ENCODE data around the gene C17orf78. TPM values are rescaled to one million over a fixed set of nuclear protein-coding genes. Genes with fewer than 3 reads are reported as not detected.
"Not testable (repeated sequence)": the region's sequence is repeated elsewhere in the genome, so short reads cannot be mapped to it uniquely, and the experiment has no call there.

C17orf78 gene
- total RNA-seq, 1 experiment from 2014 or later = not detected

DNA sequence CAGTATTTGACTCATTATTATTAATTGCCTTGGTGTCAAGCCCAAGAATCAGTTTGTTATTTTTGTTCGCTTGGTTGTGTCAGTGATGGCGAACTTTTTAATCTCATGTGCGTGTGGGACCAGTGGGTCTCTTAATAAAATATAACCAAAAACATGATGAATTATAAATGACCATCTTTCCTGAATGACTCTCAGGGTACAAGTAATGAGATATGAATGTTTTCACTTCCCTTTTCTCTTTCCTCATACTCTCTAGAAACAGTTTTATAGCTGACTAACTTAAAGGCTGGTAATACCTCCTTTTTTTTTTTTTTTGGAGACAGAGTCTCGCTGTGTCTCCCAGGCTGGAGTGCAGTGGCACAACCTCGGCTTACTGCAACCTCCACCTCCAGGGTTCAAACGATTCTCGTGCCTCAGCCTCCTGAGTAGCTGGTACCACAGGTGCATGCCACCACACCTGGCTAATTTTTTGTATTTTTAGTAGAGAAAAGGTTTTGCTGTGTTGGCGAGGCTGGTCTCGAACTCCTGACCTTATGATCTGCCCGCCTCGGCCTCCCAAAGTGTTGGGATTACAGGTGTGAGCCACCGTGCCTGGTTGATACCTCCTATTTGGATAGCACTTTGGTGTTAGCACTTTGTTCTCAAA lies 65.7 kb downstream of the C17orf78 start:
- H3K9ac ChIP-seq (ENCODE audit: low read length); H2AFZ ChIP-seq (ENCODE audit: low read depth, low read length, poor library complexity, severe bottlenecking); BruUV-seq (replicated peaks); H3K79me2 ChIP-seq (ENCODE audit: insufficient read depth, low read length); intact Hi-C loops (cut with micrococcal nuclease); H4K20me1 ChIP-seq (ENCODE audit: insufficient read depth); H3K27me3 ChIP-seq (ENCODE audit: insufficient read depth, low read length); H3K27ac ChIP-seq (ENCODE audit: low read depth, low read length); POLR2A ChIA-PET; H3K9me3 ChIP-seq (ENCODE audit: control insufficient read depth in 1 of 2, insufficient read depth in 1 of 2, low read depth in 1 of 2, low read length in 2 of 2); DNase-seq (ENCODE audit: low read depth, low spot score); H3K9me2 ChIP-seq (ENCODE audit: insufficient read depth); H3K4me2 ChIP-seq (ENCODE audit: low read length); H3K4me3 ChIP-seq (replicated peaks in 1 of 2; ENCODE audit: low read depth in 1 of 2, low read length in 2 of 2); ATAC-seq: not testable (repeated sequence)
- ChIA-PET RAD21 (ENCODE audit: low non-redundant PET in 1 of 2, low total read pairs in 2 of 2, uncharacterized antibody in 2 of 2, unreplicated experiment in 2 of 2) (interaction anchor here in 1 of 2 experiments (0.7 kb wide), 1 partner anchor 11 kb away, joined by 3 read pairs; no protein-coding TSS in a partner anchor), CTCF (interaction anchor here (1.3 kb wide), 1 partner anchor 68 kb away, joined by 3 read pairs; no protein-coding TSS in a partner anchor)
- H3K36me3 ChIP-seq (ENCODE audit: control insufficient read depth in 1 of 2, insufficient read depth in 2 of 2, low read length in 2 of 2) = peaks cover 14 to 36% of the 10 kb centered on the region in 2 experiments; a peak in 3 of 4 replicates
- H3K4me1 ChIP-seq (ENCODE audit: control insufficient read depth in 1 of 2, insufficient read depth in 2 of 2, low read length in 2 of 2) = peaks cover 12 to 16% of the 10 kb centered on the region in 2 experiments

Other genes starting within 250 kb of the C17orf78 start
- gene ACACA, start 30.9 kb downstream of the C17orf78 start, total RNA-seq (2021; ENCODE audit: unreplicated experiment) = 161 TPM
- 24.6 TPM for gene TADA2A, start 30.9 kb downstream of the C17orf78 start, total RNA-seq (2021; ENCODE audit: unreplicated experiment)
- gene DUSP14, start 113.9 kb downstream of the C17orf78 start, total RNA-seq (2021; ENCODE audit: unreplicated experiment) = 27.6 TPM
- gene SYNRG, start 233.4 kb downstream of the C17orf78 start, total RNA-seq (2021; ENCODE audit: unreplicated experiment) = 23.8 TPM

Measured in HCT116 (cell line).